Activated CD4-positive, alpha-beta T cell treated with anti-CD3 and anti-CD28 coated beads, Interleukin-2, amount 10 ng/mL, durations not matched to agents 24 days and 14 days (primary cell): ENCODE measurements around the gene ZRANB3. TPM values are rescaled to one million over a fixed set of nuclear protein-coding genes. Genes with fewer than 3 reads are reported as not detected.
"Not testable (repeated sequence)": the region's sequence is repeated elsewhere in the genome, so short reads cannot be mapped to it uniquely, and the experiment has no call there.

Source experiments
- DNase-seq: peaks from one replicate; pipeline ENCODE4 v3.0.0; 2022
- H3K27ac Mint-ChIP-seq: one replicate; pipeline ENCODE4 v1.8.0; 2022; ENCODE audit warnings: mild to moderate bottlenecking, mixed read lengths
- H3K27me3 Mint-ChIP-seq: one replicate; pipeline ENCODE4 v1.8.0; 2022; ENCODE audit warnings: mixed read lengths
- H3K36me3 Mint-ChIP-seq: one replicate; pipeline ENCODE4 v1.8.0; 2022; ENCODE audit warnings: low read depth, mild to moderate bottlenecking, mixed read lengths
- H3K4me1 Mint-ChIP-seq: one replicate; pipeline ENCODE4 v1.8.0; 2021; ENCODE audit warnings: mixed read lengths
- H3K4me3 Mint-ChIP-seq: one replicate; pipeline ENCODE4 v1.8.0; 2022; ENCODE audit warnings: mild to moderate bottlenecking, moderate library complexity, mixed read lengths
- H3K9me3 Mint-ChIP-seq: one replicate; pipeline ENCODE4 v1.8.0; 2021; ENCODE audit warnings: mixed read lengths
- intact Hi-C: fragments of 100-400 bp; cut with micrococcal nuclease; formaldehyde crosslinking; loops from one replicate; pipeline ENCODE4 v1.15.1; 2023
- total RNA-seq: library from RNA; stranded (reverse); gene quantifications from 2 replicates; pipeline ENCODE4 v1.2.3, GENCODE V29; 2022

Gene ZRANB3
- total RNA-seq, 1 donor from 2014 or later = 6.8 TPM

DNA sequence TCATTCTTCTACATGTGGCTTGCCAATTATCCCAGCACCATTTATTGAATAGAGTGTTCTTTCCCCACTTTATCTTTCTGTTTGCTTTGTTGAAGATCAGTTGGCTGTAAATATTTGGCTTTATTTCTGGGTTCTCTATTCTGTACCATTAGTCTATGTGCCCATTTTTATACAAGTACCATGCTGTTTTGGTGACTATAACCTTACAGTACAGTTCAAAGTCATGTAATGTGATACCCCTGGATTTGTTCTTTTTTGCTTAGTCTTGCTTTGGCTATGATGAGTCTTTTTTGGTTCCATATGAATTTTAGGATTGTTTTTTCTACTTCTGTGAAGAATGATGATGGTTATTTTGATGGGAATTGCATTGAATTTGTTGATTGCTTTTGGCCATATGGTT is 243.9 kb downstream of the ZRANB3 start:
- DNase-seq, H3K36me3 Mint-ChIP-seq, H3K4me1 Mint-ChIP-seq, H3K27ac Mint-ChIP-seq, H3K4me3 Mint-ChIP-seq, H3K27me3 Mint-ChIP-seq, intact Hi-C loops: not testable (repeated sequence)
- H3K9me3 Mint-ChIP-seq = peaks cover 23% of the 10 kb centered on the region

DNA sequence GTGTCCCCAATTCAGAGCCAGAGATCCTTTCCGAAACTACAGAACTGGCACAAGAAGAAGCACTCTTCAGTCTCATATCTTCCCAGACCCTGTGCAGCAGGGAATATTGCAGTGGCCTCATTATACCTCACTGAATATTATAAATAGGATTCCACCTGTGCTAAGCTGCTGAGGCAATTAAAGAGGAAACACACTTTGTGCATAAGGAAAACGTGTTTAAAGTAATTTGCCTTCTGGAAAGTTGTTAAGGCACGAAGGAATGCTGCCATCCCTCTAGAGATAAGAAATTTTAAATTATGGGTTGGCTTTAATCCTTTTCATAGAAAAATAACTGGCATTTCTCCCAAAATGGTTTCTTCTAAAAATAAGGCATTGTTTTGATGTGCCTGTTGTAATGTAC is 245.6 kb downstream of the ZRANB3 start:
- no peak for DNase-seq
- Mint-ChIP-seq H3K27me3 (no peaks in the 10 kb centered on the region), H3K27ac (no peak overlapping the region), H3K4me1 (no peaks in the 10 kb centered on the region), H3K9me3 (peaks cover 19% of the 10 kb centered on the region), H3K36me3 (no peaks in the 10 kb centered on the region), H3K4me3 (no peak overlapping the region)
- intact Hi-C loops = no loop called here

DNA sequence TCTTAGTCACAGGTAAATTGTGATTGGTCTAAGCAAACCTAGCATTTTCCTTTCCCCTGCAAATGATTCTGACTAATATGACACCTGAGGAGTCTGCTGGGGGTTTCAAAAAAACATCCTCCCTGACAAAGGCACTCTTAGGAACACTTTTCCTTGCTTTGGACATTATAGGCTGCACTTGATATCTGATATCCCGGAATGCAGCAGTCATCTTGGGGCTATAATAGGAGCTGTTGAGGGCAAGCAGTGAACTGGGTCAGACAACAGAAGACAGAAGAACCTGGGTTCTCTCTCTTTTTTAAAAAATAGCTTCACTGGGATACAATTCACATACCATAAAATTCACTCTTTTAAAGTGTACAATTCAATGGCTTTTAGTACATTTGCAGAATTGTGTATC is 249.6 kb downstream of the ZRANB3 start:
- Mint-ChIP-seq H3K27ac (no peak overlapping the region), H3K4me1 (no peaks in the 10 kb centered on the region), H3K36me3 (no peaks in the 10 kb centered on the region), H3K4me3 (no peak overlapping the region), H3K9me3 (no peaks in the 10 kb centered on the region), H3K27me3 (no peaks in the 10 kb centered on the region)
- intact Hi-C loops = no loop called here
- no peak for DNase-seq

DNA sequence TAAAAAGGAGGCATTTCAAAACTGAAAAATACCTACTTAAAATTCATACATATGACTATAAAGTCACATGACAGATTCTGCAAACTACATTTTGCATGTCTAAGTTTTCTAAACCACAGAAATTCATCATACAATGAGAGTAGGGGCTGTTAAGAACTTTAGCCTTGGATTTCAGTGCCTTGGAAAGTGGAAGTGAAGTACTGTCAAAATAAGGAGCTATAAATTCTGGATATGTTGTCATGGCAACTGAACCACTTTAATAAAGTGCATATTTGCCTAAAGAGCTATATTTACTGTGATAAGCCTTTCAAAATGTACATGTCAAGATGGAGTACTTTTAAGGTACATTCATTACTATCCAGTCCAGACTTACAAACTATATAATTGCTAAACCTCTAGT is 251.8 kb downstream of the ZRANB3 start:
- no peaks in the 10 kb centered on the region for H3K9me3 Mint-ChIP-seq
- H3K4me1 Mint-ChIP-seq = no peaks in the 10 kb centered on the region
- H3K27ac Mint-ChIP-seq = no peak overlapping the region
- peaks cover 3% of the 10 kb centered on the region for H3K27me3 Mint-ChIP-seq
- no peaks in the 10 kb centered on the region for H3K36me3 Mint-ChIP-seq
- DNase-seq = no peak
- intact Hi-C loops = no loop called here
- no peak overlapping the region for H3K4me3 Mint-ChIP-seq

DNA sequence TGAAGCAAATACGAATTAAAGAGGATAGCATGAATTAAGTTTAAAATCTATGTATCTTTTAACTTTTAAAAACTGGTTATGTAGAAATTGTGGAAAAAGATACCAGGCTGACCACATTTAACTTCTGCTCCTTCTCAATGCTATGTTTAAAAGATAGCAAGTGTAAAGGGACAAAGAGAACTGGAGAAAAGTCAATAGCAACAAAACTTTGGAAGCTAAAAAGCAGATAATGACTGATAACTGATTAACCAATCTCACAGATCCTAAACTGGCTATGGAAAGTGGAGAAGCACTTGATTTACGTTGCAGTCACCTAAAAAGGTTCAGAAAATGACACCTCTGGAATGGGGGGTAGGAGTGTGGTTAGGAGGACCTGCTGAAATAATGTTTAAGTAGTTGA is 254.5 kb downstream of the ZRANB3 start:
- Mint-ChIP-seq H3K9me3 (no peaks in the 10 kb centered on the region), H3K4me1 (no peaks in the 10 kb centered on the region), H3K4me3 (no peak overlapping the region), H3K27ac (no peak overlapping the region), H3K36me3 (no peaks in the 10 kb centered on the region), H3K27me3 (peaks cover 3% of the 10 kb centered on the region)
- intact Hi-C loops = no loop called here
- DNase-seq = no peak

DNA sequence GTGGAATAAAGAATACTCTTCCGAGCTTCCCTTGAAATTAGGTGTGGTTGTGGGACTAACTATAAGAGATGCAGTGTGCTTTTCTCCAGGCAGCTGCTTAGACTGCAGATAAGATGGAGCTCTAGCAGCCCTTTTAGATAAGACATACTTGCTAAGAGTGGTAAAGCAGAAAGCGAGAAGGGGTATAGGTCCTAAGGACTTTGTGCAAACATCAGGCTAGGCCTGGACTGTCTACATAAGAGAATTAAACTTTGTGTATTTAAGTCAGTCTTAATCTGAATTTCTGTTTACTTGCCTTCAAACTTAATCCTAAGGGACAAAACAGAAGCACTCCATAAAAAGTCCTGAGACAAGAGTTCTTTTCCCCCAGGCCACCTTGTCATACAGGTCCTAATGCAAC is 260.0 kb downstream of the ZRANB3 start:
- no peak for DNase-seq
- no peaks in the 10 kb centered on the region for H3K4me1 Mint-ChIP-seq
- H3K27me3 Mint-ChIP-seq = peaks cover 3% of the 10 kb centered on the region
- H3K9me3 Mint-ChIP-seq = no peaks in the 10 kb centered on the region
- no peak overlapping the region for H3K4me3 Mint-ChIP-seq
- H3K27ac Mint-ChIP-seq = no peak overlapping the region
- no peaks in the 10 kb centered on the region for H3K36me3 Mint-ChIP-seq
- intact Hi-C loops = no loop called here

DNA sequence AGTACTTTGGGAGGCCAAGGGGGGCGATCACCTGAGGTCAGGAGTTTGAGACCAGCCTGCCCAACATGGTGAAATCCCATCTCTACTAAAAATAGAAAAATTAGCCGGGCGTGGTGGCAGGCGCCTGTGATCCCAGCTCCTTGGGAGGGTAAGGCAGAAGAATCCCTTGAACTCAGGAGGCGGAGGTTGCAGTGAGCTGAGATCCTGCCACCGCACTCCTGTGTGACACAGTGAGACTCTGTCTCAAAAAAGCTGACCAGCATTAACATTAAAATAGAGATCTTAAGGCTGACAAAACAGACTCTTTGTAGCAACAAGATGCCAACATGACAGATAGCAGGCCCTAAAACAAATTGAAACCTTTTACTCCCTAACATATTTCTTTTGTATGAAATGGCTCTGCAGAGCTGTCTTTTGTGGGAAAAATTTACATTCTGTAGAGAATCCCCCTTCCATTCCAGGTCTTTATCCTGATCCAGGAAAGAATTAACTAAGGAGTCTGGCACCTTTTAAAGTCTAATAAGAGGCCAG is 265.0 kb downstream of the ZRANB3 start:
- no peaks in the 10 kb centered on the region for H3K27me3 Mint-ChIP-seq
- no peaks in the 10 kb centered on the region for H3K4me1 Mint-ChIP-seq
- no peak overlapping the region for H3K27ac Mint-ChIP-seq
- intact Hi-C loops = no loop called here
- DNase-seq = no peak
- H3K4me3 Mint-ChIP-seq = no peak overlapping the region
- no peaks in the 10 kb centered on the region for H3K9me3 Mint-ChIP-seq
- no peaks in the 10 kb centered on the region for H3K36me3 Mint-ChIP-seq

DNA sequence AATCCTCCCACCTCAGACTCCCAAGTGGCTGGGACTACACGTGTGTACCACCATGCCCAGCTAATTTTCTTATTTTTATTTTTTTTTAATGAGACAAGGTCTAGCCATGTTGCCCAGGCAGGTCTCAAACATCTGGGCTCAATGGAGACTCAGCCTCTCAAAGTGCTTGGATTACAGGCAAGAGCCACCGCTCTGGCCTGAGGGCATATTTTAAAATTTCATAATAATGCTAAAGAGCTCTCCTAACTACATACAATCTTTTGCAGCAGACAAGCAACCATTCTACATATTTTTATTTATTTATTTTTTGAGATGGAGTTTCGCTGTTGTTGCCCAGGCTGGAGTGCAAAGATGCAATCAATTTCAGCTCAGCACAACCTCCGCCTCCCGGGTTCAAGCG is 271.9 kb downstream of the ZRANB3 start:
- H3K4me3 Mint-ChIP-seq = no peak overlapping the region
- H3K9me3 Mint-ChIP-seq = no peaks in the 10 kb centered on the region
- no peaks in the 10 kb centered on the region for H3K36me3 Mint-ChIP-seq
- DNase-seq = no peak
- no peaks in the 10 kb centered on the region for H3K4me1 Mint-ChIP-seq
- intact Hi-C loops = loop anchor here (10.0 kb wide), 1 partner anchor 254 kb away; no protein-coding TSS in a partner anchor
- H3K27me3 Mint-ChIP-seq = no peaks in the 10 kb centered on the region
- no peak overlapping the region for H3K27ac Mint-ChIP-seq

DNA sequence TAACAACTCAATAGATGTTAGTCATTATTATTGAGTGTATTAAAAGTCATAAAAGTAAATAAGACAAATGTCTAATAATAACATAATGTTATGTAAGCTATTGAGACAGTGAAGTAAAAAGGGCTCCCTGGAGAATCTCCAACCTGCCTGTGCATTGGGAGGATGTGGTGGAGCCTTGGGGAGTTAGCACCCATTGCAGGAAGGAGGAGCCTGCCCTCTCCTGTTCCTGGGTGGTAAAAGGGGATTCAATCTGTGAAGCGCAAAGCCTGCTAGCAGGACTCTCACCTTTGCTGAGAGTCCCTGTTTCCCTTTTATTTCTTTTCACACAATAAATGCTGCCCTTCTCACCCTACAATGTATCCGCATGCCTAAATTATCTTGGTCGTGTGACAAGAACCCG is 272.8 kb downstream of the ZRANB3 start:
- DNase-seq = no peak
- Mint-ChIP-seq H3K27ac (no peak overlapping the region), H3K4me3 (no peak overlapping the region), H3K4me1 (no peaks in the 10 kb centered on the region), H3K36me3 (no peaks in the 10 kb centered on the region), H3K27me3 (no peaks in the 10 kb centered on the region), H3K9me3 (no peaks in the 10 kb centered on the region)
- intact Hi-C loops = loop anchor here (10.0 kb wide), 1 partner anchor 253 kb away; no protein-coding TSS in a partner anchor

DNA sequence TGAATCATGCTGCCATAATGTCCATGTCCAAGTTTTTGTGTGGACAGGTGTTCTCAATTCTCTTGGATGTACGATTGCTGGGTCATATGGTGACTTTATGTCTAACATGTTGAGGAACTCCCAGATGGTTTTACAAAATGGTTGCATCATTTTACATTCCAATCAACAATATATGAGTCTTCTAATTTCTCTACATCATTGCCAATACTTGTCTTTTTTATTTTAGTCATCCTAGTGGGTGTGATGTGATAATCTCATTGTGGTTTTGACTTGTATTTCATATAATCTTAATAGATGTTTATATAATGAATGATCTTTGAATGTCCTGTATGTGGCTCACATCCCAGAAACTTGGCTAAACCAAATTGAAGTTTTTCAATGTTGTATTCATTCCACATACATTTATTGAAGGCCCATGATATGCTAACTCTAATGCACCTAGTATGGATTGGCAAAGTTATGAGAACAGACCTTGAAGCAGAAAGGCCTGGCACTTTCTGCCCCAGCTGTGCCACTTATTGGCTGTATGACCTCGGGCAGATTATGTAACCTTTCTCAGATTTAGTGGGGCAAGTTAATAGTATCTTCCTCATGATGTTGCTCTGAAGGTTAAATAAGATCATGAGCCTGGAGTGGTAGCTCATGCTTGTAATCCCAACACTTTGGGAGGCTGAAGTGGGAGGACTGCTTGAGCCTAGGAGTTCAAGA is 273.5 kb downstream of the ZRANB3 start:
- DNase-seq = no peak
- Mint-ChIP-seq H3K27me3 (no peaks in the 10 kb centered on the region), H3K4me1 (no peaks in the 10 kb centered on the region), H3K27ac (no peak overlapping the region), H3K36me3 (no peaks in the 10 kb centered on the region), H3K9me3 (no peaks in the 10 kb centered on the region), H3K4me3 (no peak overlapping the region)
- intact Hi-C loops = loop anchor here (10.0 kb wide), 1 partner anchor 253 kb away; no protein-coding TSS in a partner anchor

DNA sequence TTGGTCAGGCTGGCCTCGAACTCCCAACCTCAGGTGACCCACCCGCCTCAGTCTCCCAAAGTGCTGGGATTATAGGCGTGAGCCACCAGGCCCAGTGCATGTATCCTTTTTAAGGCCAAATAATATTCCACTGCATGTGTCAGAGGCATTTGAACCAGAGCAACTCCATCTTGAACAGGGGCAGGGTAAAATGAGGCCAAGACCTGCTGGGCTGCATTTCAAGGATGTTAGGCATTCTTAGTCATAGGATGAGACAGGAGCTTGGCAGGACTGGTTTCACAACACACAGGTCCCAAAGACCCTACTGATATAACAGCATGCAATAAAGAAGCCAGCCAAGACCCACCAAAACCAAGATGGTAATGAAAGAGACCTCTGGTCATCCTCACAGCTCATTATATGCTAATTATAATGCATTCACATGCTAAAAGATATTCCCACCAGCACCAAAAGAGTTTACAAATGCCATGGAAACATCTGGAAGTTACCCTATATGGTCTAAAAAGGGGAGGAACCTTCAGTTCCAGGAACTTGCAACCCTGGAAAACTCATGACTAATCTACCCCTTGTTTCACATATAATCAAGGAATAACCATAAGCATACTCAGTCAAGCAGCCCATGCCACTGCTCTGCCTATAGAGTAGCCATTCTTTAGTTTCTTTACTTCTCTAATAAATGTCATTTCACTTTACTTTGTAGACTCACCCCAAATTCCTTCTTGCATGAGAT is 274.3 kb downstream of the ZRANB3 start:
- H3K27me3 Mint-ChIP-seq = no peaks in the 10 kb centered on the region
- no peak overlapping the region for H3K4me3 Mint-ChIP-seq
- peak; percentile 37 for DNase-seq
- no peaks in the 10 kb centered on the region for H3K9me3 Mint-ChIP-seq
- H3K36me3 Mint-ChIP-seq = no peaks in the 10 kb centered on the region
- H3K4me1 Mint-ChIP-seq = no peaks in the 10 kb centered on the region
- intact Hi-C loops = loop anchor here (10.0 kb wide), 1 partner anchor 252 kb away; no protein-coding TSS in a partner anchor
- no peak overlapping the region for H3K27ac Mint-ChIP-seq

DNA sequence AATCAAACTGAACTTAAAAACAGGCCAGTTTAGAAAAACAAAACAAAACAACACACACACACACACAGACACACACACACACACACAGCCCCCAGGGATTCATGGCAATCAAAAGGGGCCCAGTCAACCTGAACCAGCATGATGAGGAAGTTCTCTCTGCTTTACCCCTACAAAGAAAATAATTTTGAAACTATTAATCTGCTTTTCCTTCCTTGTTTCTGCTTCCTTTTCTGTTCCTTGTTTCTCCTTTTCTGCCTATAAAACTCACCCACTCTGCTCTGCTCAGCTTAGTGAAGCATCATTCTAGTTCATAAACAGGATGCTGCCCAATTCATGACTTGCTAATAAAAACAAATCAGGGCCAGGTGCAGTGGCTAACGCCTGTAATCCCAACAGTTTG is 275.8 kb downstream of the ZRANB3 start:
- H3K36me3 Mint-ChIP-seq = peaks cover 3% of the 10 kb centered on the region
- H3K4me1 Mint-ChIP-seq = no peaks in the 10 kb centered on the region
- DNase-seq = no peak
- H3K9me3 Mint-ChIP-seq = peaks cover under 1% of the 10 kb centered on the region
- H3K27ac Mint-ChIP-seq = no peak overlapping the region
- intact Hi-C loops = loop anchor here (10.0 kb wide), 1 partner anchor 250 kb away; no protein-coding TSS in a partner anchor
- H3K27me3 Mint-ChIP-seq = no peaks in the 10 kb centered on the region
- H3K4me3 Mint-ChIP-seq = no peak overlapping the region

DNA sequence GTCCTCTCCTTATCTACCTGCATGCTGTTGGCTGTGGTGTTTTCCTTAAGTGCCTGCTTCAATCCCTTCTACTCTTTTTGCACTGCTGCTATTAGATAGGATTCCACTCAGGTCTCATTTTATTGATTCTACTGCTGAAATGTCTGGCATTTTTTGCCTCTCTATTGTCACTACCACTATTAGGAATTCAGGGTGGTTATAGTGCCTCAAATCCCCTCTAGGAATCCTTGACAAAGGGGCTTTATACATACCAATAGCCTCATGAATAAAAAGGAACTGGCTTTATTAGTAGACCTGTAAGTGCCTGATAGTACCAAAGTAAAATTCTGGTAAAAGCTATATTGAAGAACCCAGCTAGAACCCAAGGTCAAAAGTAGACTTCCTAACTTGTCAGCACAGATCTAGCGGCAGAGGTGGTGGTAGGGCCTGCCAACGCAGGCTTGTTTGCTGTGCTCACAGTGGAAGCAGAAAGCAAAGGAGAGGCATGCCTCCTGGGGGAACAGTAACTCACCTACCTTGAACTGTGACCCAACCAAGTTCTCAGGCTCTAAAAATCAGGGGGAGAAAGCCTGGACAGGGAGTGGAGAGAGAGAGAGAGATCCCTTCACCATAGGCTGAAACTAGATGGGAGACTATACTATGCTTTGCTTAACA is 278.1 kb downstream of the ZRANB3 start:
- intact Hi-C loops = loop anchor here (10.0 kb wide), 1 partner anchor 248 kb away; no protein-coding TSS in a partner anchor
- Mint-ChIP-seq H3K27ac (no peak overlapping the region), H3K9me3 (peaks cover 8% of the 10 kb centered on the region), H3K4me3 (no peak overlapping the region), H3K27me3 (no peaks in the 10 kb centered on the region), H3K4me1 (peaks cover 2% of the 10 kb centered on the region), H3K36me3 (peaks cover 7% of the 10 kb centered on the region)
- no peak for DNase-seq

DNA sequence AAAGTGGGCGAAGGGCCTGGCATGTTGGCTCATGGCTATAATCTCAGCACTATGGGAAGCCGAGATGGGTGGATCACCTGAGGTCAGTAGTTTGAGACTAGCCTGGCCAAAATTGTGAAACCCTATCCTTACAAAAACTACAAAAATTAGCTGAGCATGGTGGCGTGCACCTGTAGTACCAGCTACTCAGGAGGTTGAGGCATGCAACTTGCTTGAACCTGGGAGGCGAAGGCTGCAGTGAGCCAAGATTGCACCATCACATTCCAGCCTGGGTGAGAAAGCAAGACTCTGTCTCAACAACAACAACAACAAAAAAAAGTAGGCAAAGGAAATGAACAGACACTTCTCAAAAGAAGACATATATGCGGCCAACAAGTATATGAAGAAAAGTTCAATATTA is 282.4 kb downstream of the ZRANB3 start:
- H3K4me1 Mint-ChIP-seq = peaks cover 17% of the 10 kb centered on the region
- intact Hi-C loops = loop anchor here (10.0 kb wide), 1 partner anchor 286 kb away; the partner anchor contains the start of genes R3HDM1 and ZRANB3
- peaks cover 7% of the 10 kb centered on the region for H3K36me3 Mint-ChIP-seq
- no peak overlapping the region for H3K4me3 Mint-ChIP-seq
- peaks cover 8% of the 10 kb centered on the region for H3K9me3 Mint-ChIP-seq
- no peak overlapping the region for H3K27ac Mint-ChIP-seq
- no peaks in the 10 kb centered on the region for H3K27me3 Mint-ChIP-seq
- DNase-seq = no peak
